ENCODE measurements around the gene PCBD1. TPM values are rescaled to one million over a fixed set of nuclear protein-coding genes. Genes with fewer than 3 reads are reported as not detected.
A peak's percentile ranks its signal among the peaks of the same experiment; 100 is the strongest.

Gene PCBD1
- total RNA-seq, 1 donor from 2014 or later, result 29.1 TPM

- no peak overlapping the region for H3K4me3 Mint-ChIP-seq (ENCODE audit: unreplicated experiment)
- peak; percentile 79 for DNase-seq
- H3K4me1 Mint-ChIP-seq (ENCODE audit: low read depth, unreplicated experiment), result peaks cover 16% of the 10 kb centered on the region
- H3K27me3 Mint-ChIP-seq (ENCODE audit: unreplicated experiment), result no peaks in the 10 kb centered on the region
- peak; percentile 95 for TF ChIP-seq CTCF (IDR thresholded peaks at IDR 0.05; ENCODE audit: partially characterized antibody, unreplicated experiment)
- no peaks in the 10 kb centered on the region for H3K9me3 Mint-ChIP-seq (ENCODE audit: unreplicated experiment)
- H3K27ac Mint-ChIP-seq (ENCODE audit: unreplicated experiment), result no peak overlapping the region
- H3K36me3 Mint-ChIP-seq (ENCODE audit: unreplicated experiment), result no peaks in the 10 kb centered on the region
These were observed 15.0 kb upstream of the PCBD1 start for GRCh38 chr10:70903262-70903921.

- H3K4me1 Mint-ChIP-seq (ENCODE audit: low read depth, unreplicated experiment), result peaks cover 10% of the 10 kb centered on the region
- no peak overlapping the region for H3K4me3 Mint-ChIP-seq (ENCODE audit: unreplicated experiment)
- DNase-seq, result no peak
- H3K9me3 Mint-ChIP-seq (ENCODE audit: unreplicated experiment), result no peaks in the 10 kb centered on the region
- no peak overlapping the region for H3K27ac Mint-ChIP-seq (ENCODE audit: unreplicated experiment)
- H3K36me3 Mint-ChIP-seq (ENCODE audit: unreplicated experiment), result no peaks in the 10 kb centered on the region
- H3K27me3 Mint-ChIP-seq (ENCODE audit: unreplicated experiment), result no peaks in the 10 kb centered on the region
- TF ChIP-seq CTCF (IDR thresholded peaks at IDR 0.05; ENCODE audit: partially characterized antibody, unreplicated experiment), result no peak
These were observed 14.4 kb upstream of the PCBD1 start for GRCh38 chr10:70902661-70903261.

GRCh38 chr10:70901276-70901878, 13.0 kb upstream of the PCBD1 start:
- Mint-ChIP-seq H3K9me3 (ENCODE audit: unreplicated experiment) (no peaks in the 10 kb centered on the region), H3K27ac (ENCODE audit: unreplicated experiment) (no peak overlapping the region), H3K4me1 (ENCODE audit: low read depth, unreplicated experiment) (peaks cover 1% of the 10 kb centered on the region), H3K36me3 (ENCODE audit: unreplicated experiment) (no peaks in the 10 kb centered on the region), H3K27me3 (ENCODE audit: unreplicated experiment) (no peaks in the 10 kb centered on the region), H3K4me3 (ENCODE audit: unreplicated experiment) (no peak overlapping the region)
- no peak for TF ChIP-seq CTCF (IDR thresholded peaks at IDR 0.05; ENCODE audit: partially characterized antibody, unreplicated experiment)
- DNase-seq, result no peak

- Mint-ChIP-seq H3K4me3 (ENCODE audit: unreplicated experiment) (no peak overlapping the region), H3K9me3 (ENCODE audit: unreplicated experiment) (no peaks in the 10 kb centered on the region), H3K4me1 (ENCODE audit: low read depth, unreplicated experiment) (peaks cover 1% of the 10 kb centered on the region), H3K27me3 (ENCODE audit: unreplicated experiment) (peaks cover 1% of the 10 kb centered on the region), H3K36me3 (ENCODE audit: unreplicated experiment) (no peaks in the 10 kb centered on the region), H3K27ac (ENCODE audit: unreplicated experiment) (no peak overlapping the region)
- no peak for DNase-seq
- no peak for TF ChIP-seq CTCF (IDR thresholded peaks at IDR 0.05; ENCODE audit: partially characterized antibody, unreplicated experiment)
These were observed 10.7 kb upstream of the PCBD1 start for GRCh38 chr10:70899096-70899495.

- no peak for TF ChIP-seq CTCF (IDR thresholded peaks at IDR 0.05; ENCODE audit: partially characterized antibody, unreplicated experiment)
- no peak for DNase-seq
- H3K4me1 Mint-ChIP-seq (ENCODE audit: low read depth, unreplicated experiment), result peaks cover 1% of the 10 kb centered on the region
- H3K36me3 Mint-ChIP-seq (ENCODE audit: unreplicated experiment), result no peaks in the 10 kb centered on the region
- H3K9me3 Mint-ChIP-seq (ENCODE audit: unreplicated experiment), result no peaks in the 10 kb centered on the region
- H3K4me3 Mint-ChIP-seq (ENCODE audit: unreplicated experiment), result no peak overlapping the region
- peaks cover 1% of the 10 kb centered on the region for H3K27me3 Mint-ChIP-seq (ENCODE audit: unreplicated experiment)
- H3K27ac Mint-ChIP-seq (ENCODE audit: unreplicated experiment), result no peak overlapping the region
These were observed 10.3 kb upstream of the PCBD1 start for GRCh38 chr10:70898687-70899086.

Data from glutamatergic neuron (in vitro differentiated cells).